Activated CD8-positive, alpha-beta memory T cell treated with anti-CD3 and anti-CD28 coated beads for 36 hours (primary cell): ENCODE results near the gene HOXD1. TPM values are rescaled to one million over a fixed set of nuclear protein-coding genes. Genes with fewer than 3 reads are reported as not detected.

Source experiments
- CTCF ChIA-PET: fragments of 350-600 bp; sonication (Branson Sonifier 250); formaldehyde crosslinking; loops from one replicate; lab custom pipeline; 2021; ENCODE audit warnings: antibody characterized with exemption; lab: Charles Lee
- POLR2A ChIA-PET: fragments of 350-600 bp; sonication (Branson Sonifier 250); formaldehyde crosslinking; loops from one replicate; lab custom pipeline; 2021; ENCODE audit warnings: antibody characterized with exemption; lab: Charles Lee
- total RNA-seq, 2 experiments: library from RNA; stranded (reverse); gene quantifications; one replicate each; pipeline ENCODE4 v1.2.3, GENCODE V29; 2021

Gene HOXD1
- total RNA-seq, 2 experiments from 2014 or later, result not detected

DNA sequence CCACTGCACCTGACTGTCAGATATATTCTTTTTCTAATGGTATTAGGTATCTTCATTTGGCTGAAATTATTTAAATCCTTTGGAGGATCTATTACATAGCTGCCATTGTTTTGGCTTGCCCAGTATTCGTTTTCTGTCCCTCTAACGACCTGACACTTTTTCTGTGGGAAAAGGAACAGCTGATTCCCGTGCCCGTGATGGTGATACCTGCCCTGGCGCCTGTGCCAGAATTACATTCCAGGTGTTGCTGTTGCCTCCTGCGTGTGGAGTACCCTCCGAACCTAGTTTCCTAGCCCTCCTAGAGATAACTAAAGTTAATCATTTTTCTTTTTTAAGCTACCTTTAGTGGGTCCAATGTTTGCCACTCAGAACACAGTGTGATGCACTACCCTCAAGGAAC is 14.0 kb downstream of the HOXD1 start:
- ChIA-PET CTCF (interaction anchor here (0.5 kb wide), 1 partner anchor 62 kb away, joined by 4 read pairs; no protein-coding TSS in a partner anchor), POLR2A (no interaction called here)

DNA sequence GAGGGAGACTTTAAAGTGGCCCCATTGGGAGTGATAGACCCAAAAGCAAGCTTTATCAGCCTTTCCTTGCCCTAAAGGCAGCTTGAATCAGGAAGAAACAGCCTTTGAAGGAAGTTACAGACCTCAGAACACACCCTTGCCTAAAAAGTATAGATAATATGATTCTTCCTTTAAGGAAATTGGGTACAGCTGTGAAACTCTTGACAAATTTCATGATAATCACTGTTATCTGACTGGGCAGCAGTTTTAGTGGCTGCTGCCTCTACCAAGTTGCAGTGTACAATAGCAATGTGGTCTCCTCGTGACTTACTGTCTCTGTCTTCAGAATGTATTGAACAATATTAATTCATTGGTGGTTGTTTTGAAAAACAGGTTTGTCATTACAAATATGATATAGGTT is 16.7 kb downstream of the HOXD1 start:
- ChIA-PET CTCF (no interaction called here), POLR2A (no interaction called here)

DNA sequence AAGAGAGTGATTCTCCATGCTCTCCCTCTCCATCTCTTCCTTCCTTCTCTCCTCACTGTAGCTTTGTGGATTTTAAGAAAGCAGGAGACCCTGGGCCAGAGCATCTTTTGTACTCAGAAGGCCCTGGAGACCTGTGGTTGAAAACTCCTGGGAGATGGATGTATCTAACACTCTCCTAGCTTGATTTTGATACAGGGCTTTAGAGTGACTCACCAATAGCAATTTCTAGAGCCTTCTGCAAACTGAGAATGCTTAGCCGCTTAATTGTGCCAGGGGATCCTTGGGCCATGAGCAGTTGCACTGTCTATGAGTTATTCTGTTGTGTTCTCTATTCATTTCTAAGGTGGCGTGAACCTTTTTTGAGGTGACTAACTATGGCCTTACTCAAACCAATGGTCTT is 17.7 kb downstream of the HOXD1 start:
- POLR2A ChIA-PET, result no interaction called here
- CTCF ChIA-PET, result interaction anchor here (0.6 kb wide), 1 partner anchor 74 kb away, joined by 3 read pairs; no protein-coding TSS in a partner anchor

DNA sequence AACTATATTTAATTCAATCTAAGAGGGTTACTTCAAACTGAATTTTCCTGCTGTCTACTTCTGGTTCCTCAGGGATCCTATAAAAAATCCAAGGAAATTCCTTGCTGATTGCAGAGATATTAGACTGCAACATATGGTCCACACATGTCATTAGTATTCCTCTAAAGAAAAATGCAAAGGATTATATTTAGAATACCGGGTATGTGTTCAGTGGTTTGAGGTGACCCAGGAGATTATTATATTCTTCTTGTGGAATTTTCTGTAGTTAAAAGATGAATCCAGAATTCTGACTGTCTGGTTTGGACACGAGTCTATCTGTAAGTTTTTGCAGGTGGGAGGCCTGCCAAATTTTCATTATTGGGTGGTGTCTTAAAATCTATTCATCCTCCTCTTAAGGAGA is 18.2 kb downstream of the HOXD1 start:
- CTCF ChIA-PET, result interaction anchor here (0.6 kb wide), 1 partner anchor 74 kb away, joined by 3 read pairs; no protein-coding TSS in a partner anchor
- POLR2A ChIA-PET, result no interaction called here

DNA sequence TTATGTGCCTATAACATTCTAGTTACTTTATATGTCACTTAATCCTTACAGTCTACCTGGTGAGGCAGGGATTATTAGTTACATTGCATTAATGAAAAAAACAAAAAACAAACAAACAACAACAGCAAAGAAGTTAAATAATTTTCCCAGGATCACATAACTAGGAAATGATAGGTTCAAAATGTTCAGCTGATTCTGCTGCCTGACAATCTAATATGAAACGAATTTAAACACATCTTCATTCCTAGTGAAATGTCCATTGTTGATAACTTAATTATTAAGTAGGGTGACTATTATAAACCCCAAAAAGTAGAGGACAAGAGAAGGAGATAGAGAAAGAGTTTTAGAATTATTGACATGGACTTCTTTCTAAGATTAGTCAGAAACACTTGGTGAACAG is 22.6 kb downstream of the HOXD1 start:
- ChIA-PET POLR2A (no interaction called here), CTCF (interaction anchor here (0.6 kb wide), 1 partner anchor 71 kb away, joined by 4 read pairs; no protein-coding TSS in a partner anchor)

DNA sequence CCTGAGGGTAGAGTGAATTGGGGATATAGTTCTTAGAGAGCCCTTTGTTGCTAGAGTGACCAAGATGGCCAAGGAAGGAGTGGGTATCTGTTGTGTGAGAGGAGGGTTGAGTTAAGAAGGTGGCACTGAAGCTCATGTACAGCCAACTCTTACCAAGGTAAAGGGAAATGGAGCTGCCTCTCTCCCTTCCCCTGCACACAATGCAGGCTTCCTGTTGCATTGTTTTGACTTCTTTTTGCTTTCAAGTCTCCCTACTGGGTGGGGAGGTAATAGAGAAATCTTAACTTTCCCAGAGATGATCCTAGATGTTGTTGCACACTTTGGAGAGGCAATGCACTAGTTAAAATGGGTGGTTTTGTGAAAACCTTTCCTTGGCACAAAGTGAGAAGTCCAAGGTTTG is 23.8 kb downstream of the HOXD1 start:
- ChIA-PET POLR2A (no interaction called here), CTCF (interaction anchor here (0.7 kb wide), 1 partner anchor 425 kb away, joined by 3 read pairs; no protein-coding TSS in a partner anchor)

DNA sequence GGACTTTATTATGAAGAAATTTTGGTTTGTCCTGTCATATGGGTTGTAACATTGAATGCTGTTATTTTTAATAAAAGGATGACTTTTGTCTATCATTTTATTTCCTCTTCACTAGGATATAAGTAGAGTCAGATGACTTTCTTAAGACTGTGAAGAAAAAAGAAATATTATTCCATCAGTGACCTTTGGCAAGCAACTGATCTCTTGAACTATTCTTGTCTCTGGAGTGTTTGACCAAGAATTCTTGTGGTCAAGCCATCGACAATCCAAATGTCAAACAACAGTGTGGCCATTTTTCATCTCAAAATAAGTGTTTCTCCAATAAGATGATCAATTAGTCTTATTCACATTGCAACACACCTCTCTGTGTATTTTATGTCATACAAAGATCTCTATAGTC is 24.9 kb downstream of the HOXD1 start:
- ChIA-PET POLR2A (no interaction called here), CTCF (no interaction called here)

DNA sequence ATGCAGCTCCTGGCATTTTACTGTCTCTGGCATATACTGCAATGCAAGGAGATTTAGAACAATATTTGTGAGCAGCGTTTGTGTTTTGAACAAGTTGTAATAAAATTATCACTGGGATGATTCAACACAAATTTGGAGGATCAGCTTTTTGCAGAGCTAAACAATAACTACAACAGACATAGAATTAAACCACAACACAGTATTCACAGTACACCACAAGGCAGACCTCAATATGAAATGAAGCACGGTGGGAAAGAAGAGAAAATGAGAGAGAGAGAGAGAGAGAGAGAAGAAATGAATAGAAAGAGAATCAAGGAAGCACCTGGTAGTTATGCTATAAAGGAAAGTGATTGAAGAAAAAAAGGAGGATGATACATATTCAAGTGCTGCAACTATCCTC is 39.4 kb downstream of the HOXD1 start:
- ChIA-PET POLR2A (no interaction called here), CTCF (no interaction called here)

DNA sequence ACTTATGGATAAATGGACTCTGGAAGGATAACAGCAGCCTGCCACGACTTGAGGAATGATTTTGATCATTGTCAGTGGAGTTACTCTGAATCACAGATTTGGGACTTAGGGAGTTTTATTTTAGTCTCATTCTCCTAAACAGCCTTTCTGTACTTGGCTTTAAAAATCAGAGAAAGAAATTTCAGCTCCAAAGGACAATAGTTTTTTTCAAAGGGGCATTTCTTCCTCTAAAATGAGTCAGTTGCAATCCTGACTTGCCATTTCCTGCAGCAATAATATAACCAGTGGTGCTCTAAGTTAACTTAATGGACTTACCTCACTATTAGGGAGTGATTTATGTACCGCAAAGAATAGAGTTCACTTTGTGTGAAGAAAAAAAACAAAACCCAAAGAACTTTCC is 45.7 kb downstream of the HOXD1 start:
- POLR2A ChIA-PET, result no interaction called here
- CTCF ChIA-PET, result no interaction called here

DNA sequence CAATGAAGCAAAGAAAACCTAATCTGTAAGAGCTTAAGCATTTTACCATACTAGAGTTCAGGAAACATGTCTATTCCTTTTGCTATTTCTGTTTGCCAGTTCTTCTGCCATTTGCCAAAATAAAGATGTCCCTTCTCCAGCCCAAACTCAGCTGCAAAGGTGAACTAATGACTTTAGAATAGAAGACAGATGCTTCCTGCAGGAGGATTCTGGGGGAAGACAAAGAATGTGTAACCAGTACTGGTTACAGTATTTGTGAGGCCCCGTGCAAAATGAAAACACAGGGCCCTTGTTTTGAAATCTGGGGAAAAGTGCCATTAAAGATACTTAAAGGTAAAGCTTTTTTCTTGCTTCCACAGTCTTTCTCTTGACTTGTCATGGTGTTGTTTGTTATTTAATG is 46.5 kb downstream of the HOXD1 start:
- CTCF ChIA-PET, result no interaction called here
- POLR2A ChIA-PET, result no interaction called here

DNA sequence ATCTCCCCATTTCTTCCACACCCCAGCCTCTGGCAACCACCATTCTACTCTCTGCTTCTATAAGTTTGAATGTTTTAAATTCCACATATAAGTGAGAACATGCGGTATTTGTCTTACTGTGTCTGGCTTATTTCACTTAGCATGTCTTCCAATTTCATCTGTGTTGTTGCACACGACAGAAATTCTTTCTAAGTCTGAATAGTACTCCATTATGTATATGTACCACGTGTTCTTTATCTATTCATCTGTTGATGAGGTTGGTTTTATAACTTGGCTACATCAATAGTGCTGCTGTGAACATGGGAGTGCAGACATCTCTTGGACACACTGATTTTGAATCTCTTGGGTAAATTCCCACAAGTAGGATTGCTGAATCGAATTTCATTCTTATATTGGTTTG is 49.0 kb downstream of the HOXD1 start:
- POLR2A ChIA-PET, result no interaction called here

DNA sequence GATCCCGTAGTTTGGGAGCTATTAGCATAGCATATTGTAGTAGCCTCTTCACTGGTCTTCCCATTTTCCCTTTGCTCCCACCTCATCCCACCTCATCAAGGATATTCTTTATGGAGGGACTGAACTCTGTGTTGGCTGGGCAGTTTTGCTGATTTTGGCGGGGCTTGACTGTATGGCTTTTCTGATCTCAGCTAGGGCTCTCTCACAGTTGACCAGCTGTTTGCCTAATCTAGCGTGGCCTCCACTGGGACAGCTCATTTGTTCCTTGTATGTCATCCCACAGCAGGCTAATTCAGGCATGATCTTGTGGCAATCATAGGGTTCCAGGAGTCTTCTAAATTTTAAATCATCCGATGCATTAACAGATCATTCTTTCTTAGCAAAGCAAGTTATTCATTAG is 50.6 kb downstream of the HOXD1 start:
- ChIA-PET POLR2A (no interaction called here), CTCF (no interaction called here)

More for the DNA sequence above, 49.0 kb downstream of the HOXD1 start:
- CTCF ChIA-PET, result no interaction called here

DNA sequence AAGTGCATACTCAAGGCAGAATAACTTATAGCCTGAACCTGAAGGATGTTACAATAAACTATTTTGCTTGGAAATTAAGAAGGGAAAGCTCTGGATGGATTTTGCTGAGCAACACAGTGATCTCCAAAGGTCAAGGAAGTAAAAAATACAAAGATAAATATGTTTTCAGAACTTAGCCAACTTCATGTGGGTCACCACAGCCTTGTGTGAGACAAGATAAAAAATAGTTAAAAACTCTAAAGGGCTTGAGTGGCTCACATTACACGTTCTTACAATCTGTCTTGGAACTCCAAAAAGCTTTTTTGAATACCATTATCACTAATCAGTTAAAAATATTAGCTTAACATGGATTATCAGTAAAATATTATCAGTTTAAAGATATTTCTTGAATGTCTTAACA is 51.8 kb downstream of the HOXD1 start:
- POLR2A ChIA-PET, result no interaction called here
- CTCF ChIA-PET, result no interaction called here

Other genes starting within 250 kb of the HOXD1 start
- 10 to 100 TPM; 38.3 to 42.9 TPM for gene LNPK, start 186.4 kb upstream of the HOXD1 start, total RNA-seq
- gene EVX2, start 104.7 kb upstream of the HOXD1 start, total RNA-seq, result not detected
- gene HOXD13, start 95.9 kb upstream of the HOXD1 start, total RNA-seq, result not detected
- gene HOXD12, start 88.9 kb upstream of the HOXD1 start, total RNA-seq, result not detected
- not detected for gene HOXD11, start 81.4 kb upstream of the HOXD1 start, total RNA-seq
- not detected for gene HOXD10, start 71.9 kb upstream of the HOXD1 start, total RNA-seq
- gene HOXD9, start 65.9 kb upstream of the HOXD1 start, total RNA-seq, result not detected
- not detected for gene HOXD8, start 59.0 kb upstream of the HOXD1 start, total RNA-seq
- not detected for gene HOXD4, start 37.1 kb upstream of the HOXD1 start, total RNA-seq
- gene HOXD3, start 31.4 kb upstream of the HOXD1 start, total RNA-seq, result not detected
- gene MTX2, start 80.8 kb downstream of the HOXD1 start, total RNA-seq, result 10 to 100 TPM; 27.4 to 28.6 TPM